HCT116 (cell line): ENCODE measurements around the gene TRIM37. TPM values are rescaled to one million over a fixed set of nuclear protein-coding genes. Genes with fewer than 3 reads are reported as not detected.

Experiments used
- ATAC-seq: fragments of 200-7000 bp; cut with Tn5 transposase; 2 replicates; pipeline ENCODE4 v1.9.1; 2020; ENCODE audit warnings: mild to moderate bottlenecking, moderate library complexity
- BruUV-seq: library from RNA; stranded (reverse); fragments of 400-500 nt; replicated peaks from 2 replicates; lab custom pipeline; 2021; lab: Mats Ljungman, UMichigan
- CTCF ChIA-PET: fragments of 300-600 bp; sonication (Branson Sonifier 250); formaldehyde crosslinking; loops from one replicate; lab custom pipeline; 2021; ENCODE audit warnings: antibody characterized with exemption; lab: Charles Lee
- POLR2A ChIA-PET: fragments of 300-600, 350-600 bp; sonication (Branson Sonifier 250); formaldehyde crosslinking; loops from one replicate; lab custom pipeline; 2021; ENCODE audit warnings: antibody characterized with exemption; lab: Charles Lee
- RAD21 ChIA-PET, 2 experiments: fragments of 300-600 bp; sonication (Branson Sonifier 250); formaldehyde crosslinking; loops; one replicate each; lab custom pipeline; 2023; ENCODE audit warnings: low total read pairs in 2 of 2; ENCODE audit not compliant: uncharacterized antibody in 2 of 2, unreplicated experiment in 2 of 2, low non-redundant PET in 1 of 2; lab: Charles Lee
- DNase-seq: peaks from one replicate; pipeline ENCODE4 v3.0.0-alpha.2; 2010; ENCODE audit warnings: low read depth, low spot score
- H2AFZ ChIP-seq: fragments of 200-600 bp; shearing (Covaris generic), sonication (generic); 2 replicates; pipeline ENCODE4 v1.6.1; 2017; ENCODE audit warnings: low read depth, mixed run types, mixed read lengths, antibody characterized with exemption, low read length; ENCODE audit not compliant: poor library complexity, severe bottlenecking
- H3K27ac ChIP-seq: 2 replicates; pipeline ENCODE4 v1.5.1; 2012; ENCODE audit warnings: low read depth, low read length
- H3K27me3 ChIP-seq: fragments of 200-600 bp; sonication (generic); 2 replicates; pipeline ENCODE4 v1.6.1; 2016; ENCODE audit warnings: mixed run types, low read length, mixed read lengths; ENCODE audit not compliant: insufficient read depth
- H3K36me3 ChIP-seq, 2 experiments: fragments of 200-500 bp in 1 of 2; fragments of 200-600 bp in 1 of 2; sonication (Bioruptor generic) in 1 of 2; sonication (generic) in 1 of 2; 2 replicates each; pipeline versions ENCODE4 v1.5.1 to v1.6.1; 2014 to 2016; ENCODE audit warnings: low read length in 2 of 2, inconsistent platforms in 1 of 2, mixed read lengths in 1 of 2, mixed run types in 1 of 2; ENCODE audit not compliant: insufficient read depth in 2 of 2, control insufficient read depth in 1 of 2
- H3K4me1 ChIP-seq, 2 experiments: fragments of 200-600 bp in 1 of 2; sonication (generic) in 1 of 2; 2 replicates each; pipeline versions ENCODE4 v1.5.1 to v1.6.1; 2012 to 2017; ENCODE audit warnings: low read length in 2 of 2, inconsistent platforms in 1 of 2, mild to moderate bottlenecking in 1 of 2, mixed read lengths in 1 of 2, mixed run types in 1 of 2, moderate library complexity in 1 of 2; ENCODE audit not compliant: insufficient read depth in 2 of 2, control insufficient read depth in 1 of 2
- H3K4me2 ChIP-seq: fragments of 200-600 bp; sonication (generic); 2 replicates; pipeline ENCODE4 v1.6.1; 2017; ENCODE audit warnings: mixed run types, low read length, mixed read lengths
- H3K4me3 ChIP-seq, 2 experiments: fragments of 200-600 bp in 1 of 2; sonication (generic) in 1 of 2; replicated peaks in 1 of 2; 2 replicates each; pipeline ENCODE4 v1.5.1; 2011 to 2016; ENCODE audit warnings: low read length in 2 of 2, control low read depth in 1 of 2, low read depth in 1 of 2, mild to moderate bottlenecking in 1 of 2, mixed read lengths in 1 of 2, mixed run types in 1 of 2
- H3K79me2 ChIP-seq: fragments of 200-600 bp; sonication (generic); 2 replicates; pipeline ENCODE4 v1.6.1; 2017; ENCODE audit warnings: mild to moderate bottlenecking, mixed run types, low read length, moderate library complexity, mixed read lengths; ENCODE audit not compliant: insufficient read depth
- H3K9ac ChIP-seq: fragments of 200-600 bp; sonication (generic); 2 replicates; pipeline ENCODE4 v1.6.1; 2016; ENCODE audit warnings: low read length, mixed read lengths
- H3K9me2 ChIP-seq: fragments of 200-600 bp; sonication (generic), shearing (Covaris generic); 2 replicates; pipeline ENCODE4 v1.6.1; 2017; ENCODE audit warnings: mixed run types, mild to moderate bottlenecking, moderate library complexity; ENCODE audit not compliant: insufficient read depth
- H3K9me3 ChIP-seq, 2 experiments: fragments of 200-500 bp in 1 of 2; fragments of 200-600 bp in 1 of 2; sonication (Bioruptor generic) in 1 of 2; sonication (generic) in 1 of 2; 2 replicates each; pipeline ENCODE4 v1.6.1; 2014 to 2017; ENCODE audit warnings: low read length in 2 of 2, mixed read lengths in 2 of 2, inconsistent platforms in 1 of 2, low read depth in 1 of 2, mild to moderate bottlenecking in 1 of 2, mixed run types in 1 of 2, moderate library complexity in 1 of 2; ENCODE audit not compliant: control insufficient read depth in 1 of 2, insufficient read depth in 1 of 2
- H4K20me1 ChIP-seq: fragments of 200-600 bp; sonication (generic), shearing (Covaris generic); 2 replicates; pipeline ENCODE4 v1.6.1; 2017; ENCODE audit warnings: mixed run types, mild to moderate bottlenecking, moderate library complexity; ENCODE audit not compliant: insufficient read depth
- CBX3 ChIP-seq: IDR thresholded peaks from 2 replicates; pipeline ENCODE4 v1.6.1; 2012; ENCODE audit warnings: low read depth
- CEBPB ChIP-seq: IDR thresholded peaks from 2 replicates; pipeline ENCODE4 v1.6.1; 2012; ENCODE audit warnings: low read depth
- EGR1 ChIP-seq: IDR thresholded peaks from 2 replicates; pipeline ENCODE4 v1.6.1; 2012; ENCODE audit warnings: low read depth
- ELF1 ChIP-seq: IDR thresholded peaks from 2 replicates; pipeline ENCODE4 v1.6.1; 2012; ENCODE audit warnings: low read depth, borderline replicate concordance
- EZH2phosphoT487 ChIP-seq: fragments of 200-600 bp; IDR thresholded peaks from 2 replicates; pipeline ENCODE4 v1.6.1; 2018; ENCODE audit warnings: antibody characterized with exemption, borderline replicate concordance
- JUND ChIP-seq: IDR thresholded peaks from 2 replicates; pipeline ENCODE4 v1.6.1; 2012
- MAX ChIP-seq: IDR thresholded peaks from 2 replicates; pipeline ENCODE4 v1.6.1; 2012
- POLR2A ChIP-seq: IDR thresholded peaks from 2 replicates; pipeline ENCODE4 v1.7.0; 2011; ENCODE audit warnings: borderline replicate concordance; ENCODE audit not compliant: insufficient read depth, insufficient read length; ENCODE audit errors: extremely low read depth
- POLR2AphosphoS5 ChIP-seq: IDR thresholded peaks from 2 replicates; pipeline ENCODE4 v1.6.1; 2011; ENCODE audit warnings: mild to moderate bottlenecking, low read depth, low read length, moderate library complexity
- RAD21 ChIP-seq: IDR thresholded peaks from 2 replicates; pipeline ENCODE4 v1.6.1; 2012; ENCODE audit warnings: low read depth, mild to moderate bottlenecking
- SIN3A ChIP-seq: IDR thresholded peaks from 2 replicates; pipeline ENCODE4 v1.6.1; 2012; ENCODE audit warnings: low read depth
- SP1 ChIP-seq: IDR thresholded peaks from 2 replicates; pipeline ENCODE4 v1.6.1; 2012; ENCODE audit warnings: low read depth
- TCF7L2 ChIP-seq: IDR thresholded peaks from 2 replicates; pipeline ENCODE4 v1.7.0; 2011; ENCODE audit warnings: borderline replicate concordance, inconsistent platforms; ENCODE audit not compliant: insufficient read depth, insufficient read length; ENCODE audit errors: extremely low read depth
- YY1 ChIP-seq: IDR thresholded peaks from 2 replicates; pipeline ENCODE4 v1.6.1; 2011; ENCODE audit warnings: low read length, low read depth, moderate library complexity, mild to moderate bottlenecking; ENCODE audit not compliant: insufficient replicate concordance; ENCODE audit errors: extremely low read depth
- ZFX ChIP-seq: fragments of 450-650 bp; IDR thresholded peaks from 2 replicates; pipeline ENCODE4 v1.6.1; 2017
- ZNF274 ChIP-seq: fragments of 200-500 bp; sonication (Bioruptor generic); IDR thresholded peaks from 2 replicates; pipeline ENCODE4 v1.6.1; 2014; ENCODE audit warnings: mild to moderate bottlenecking, low read depth, low read length, inconsistent platforms
- intact Hi-C: fragments of 100-400 bp; cut with micrococcal nuclease; formaldehyde crosslinking; loops from 2 replicates; pipeline ENCODE4 v1.10.0; 2022
- total RNA-seq: library from RNA; stranded (reverse); gene quantifications from one replicate; pipeline ENCODE4 v1.2.1, GENCODE V29; 2021; ENCODE audit not compliant: unreplicated experiment
- TF ChIP-seq, protein P1 (sequence below): IDR thresholded peaks from 2 replicates; pipeline ENCODE4 v1.6.1; 2012
- TF ChIP-seq, protein P2 (sequence below): IDR thresholded peaks from 2 replicates; pipeline ENCODE4 v1.6.1; 2011; ENCODE audit warnings: mild to moderate bottlenecking, low read length, moderate library complexity; ENCODE audit not compliant: insufficient replicate concordance; ENCODE audit errors: extremely low read depth
- TF ChIP-seq, protein P3 (sequence below): IDR thresholded peaks from 2 replicates; pipeline ENCODE4 v1.6.1; 2012; ENCODE audit warnings: low read depth

Gene TRIM37
- total RNA-seq, 1 experiment from 2014 or later, result 55.7 TPM

DNA sequence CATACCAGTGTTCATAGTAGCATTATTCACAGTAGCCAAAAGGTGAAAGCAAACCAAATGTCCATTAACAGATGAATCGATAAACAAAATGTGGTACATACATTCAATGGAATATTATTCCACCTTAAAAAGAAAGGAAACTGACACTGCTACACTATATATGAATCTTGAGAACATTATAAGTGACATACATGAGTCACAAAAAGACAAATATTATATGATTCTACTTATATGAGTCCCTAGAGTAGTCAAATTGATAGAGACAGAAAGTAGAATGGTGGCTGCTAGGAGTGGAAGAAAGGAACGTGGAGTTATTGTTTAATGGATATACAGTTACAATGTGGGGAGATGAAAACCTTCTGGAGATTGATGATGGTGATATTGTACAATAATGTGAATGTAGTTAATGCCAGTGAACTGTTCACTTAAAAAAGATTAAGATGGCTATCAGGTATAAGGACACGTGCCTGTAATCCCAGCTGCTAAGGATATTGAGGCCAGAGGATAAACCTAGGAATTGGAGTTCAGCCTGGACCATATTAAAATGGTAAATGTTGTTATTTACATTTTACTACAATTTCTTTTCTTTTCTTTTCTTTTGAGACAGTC lies 20.2 kb upstream of the TRIM37 start (continued):
- TF ChIP-seq TCF7L2, result no peak
- TF ChIP-seq ELF1, result no peak
- TF ChIP-seq, protein P1, sequence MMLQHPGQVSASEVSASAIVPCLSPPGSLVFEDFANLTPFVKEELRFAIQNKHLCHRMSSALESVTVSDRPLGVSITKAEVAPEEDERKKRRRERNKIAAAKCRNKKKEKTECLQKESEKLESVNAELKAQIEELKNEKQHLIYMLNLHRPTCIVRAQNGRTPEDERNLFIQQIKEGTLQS, result no peak
- TF ChIP-seq EZH2phosphoT487, result no peak
- no peak for TF ChIP-seq MAX
- no peak for TF ChIP-seq CBX3

- intact Hi-C loops, result no loop called here
- CTCF ChIA-PET, result no interaction called here
- POLR2A ChIA-PET, result no interaction called here
Observed at GRCh38 chr17:59124665-59125064, 18.0 kb upstream of the TRIM37 start.

More at GRCh38 chr17:59124665-59125064, 18.0 kb upstream of the TRIM37 start:
- ATAC-seq (no peak), DNase-seq (no peak)
- no peak overlapping the region for H3K4me2 ChIP-seq
- peaks cover 0 to 9% of the 10 kb centered on the region in 2 experiments; a peak in 3 of 4 replicates for H3K36me3 ChIP-seq
- BruUV-seq, result no TSS peak
- peaks cover 22% of the 10 kb centered on the region for H3K79me2 ChIP-seq
- no peaks in the 10 kb centered on the region for H3K9me2 ChIP-seq
- H3K27ac ChIP-seq, result no peak overlapping the region
- no peaks in the 10 kb centered on the region for H3K9me3 ChIP-seq
- no peak overlapping the region for H3K4me3 ChIP-seq
- TF ChIP-seq, protein P2, sequence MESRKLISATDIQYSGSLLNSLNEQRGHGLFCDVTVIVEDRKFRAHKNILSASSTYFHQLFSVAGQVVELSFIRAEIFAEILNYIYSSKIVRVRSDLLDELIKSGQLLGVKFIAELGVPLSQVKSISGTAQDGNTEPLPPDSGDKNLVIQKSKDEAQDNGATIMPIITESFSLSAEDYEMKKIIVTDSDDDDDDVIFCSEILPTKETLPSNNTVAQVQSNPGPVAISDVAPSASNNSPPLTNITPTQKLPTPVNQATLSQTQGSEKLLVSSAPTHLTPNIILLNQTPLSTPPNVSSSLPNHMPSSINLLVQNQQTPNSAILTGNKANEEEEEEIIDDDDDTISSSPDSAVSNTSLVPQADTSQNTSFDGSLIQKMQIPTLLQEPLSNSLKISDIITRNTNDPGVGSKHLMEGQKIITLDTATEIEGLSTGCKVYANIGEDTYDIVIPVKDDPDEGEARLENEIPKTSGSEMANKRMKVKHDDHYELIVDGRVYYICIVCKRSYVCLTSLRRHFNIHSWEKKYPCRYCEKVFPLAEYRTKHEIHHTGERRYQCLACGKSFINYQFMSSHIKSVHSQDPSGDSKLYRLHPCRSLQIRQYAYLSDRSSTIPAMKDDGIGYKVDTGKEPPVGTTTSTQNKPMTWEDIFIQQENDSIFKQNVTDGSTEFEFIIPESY, result no peak
- no peak for TF ChIP-seq EZH2phosphoT487
- no peak for TF ChIP-seq JUND
- no peak for TF ChIP-seq ZFX
- TF ChIP-seq EGR1, result no peak
- TF ChIP-seq RAD21, result no peak
- TF ChIP-seq SIN3A, result no peak
- TF ChIP-seq ZNF274, result no peak
- TF ChIP-seq POLR2A, result no peak
- TF ChIP-seq, protein P3, sequence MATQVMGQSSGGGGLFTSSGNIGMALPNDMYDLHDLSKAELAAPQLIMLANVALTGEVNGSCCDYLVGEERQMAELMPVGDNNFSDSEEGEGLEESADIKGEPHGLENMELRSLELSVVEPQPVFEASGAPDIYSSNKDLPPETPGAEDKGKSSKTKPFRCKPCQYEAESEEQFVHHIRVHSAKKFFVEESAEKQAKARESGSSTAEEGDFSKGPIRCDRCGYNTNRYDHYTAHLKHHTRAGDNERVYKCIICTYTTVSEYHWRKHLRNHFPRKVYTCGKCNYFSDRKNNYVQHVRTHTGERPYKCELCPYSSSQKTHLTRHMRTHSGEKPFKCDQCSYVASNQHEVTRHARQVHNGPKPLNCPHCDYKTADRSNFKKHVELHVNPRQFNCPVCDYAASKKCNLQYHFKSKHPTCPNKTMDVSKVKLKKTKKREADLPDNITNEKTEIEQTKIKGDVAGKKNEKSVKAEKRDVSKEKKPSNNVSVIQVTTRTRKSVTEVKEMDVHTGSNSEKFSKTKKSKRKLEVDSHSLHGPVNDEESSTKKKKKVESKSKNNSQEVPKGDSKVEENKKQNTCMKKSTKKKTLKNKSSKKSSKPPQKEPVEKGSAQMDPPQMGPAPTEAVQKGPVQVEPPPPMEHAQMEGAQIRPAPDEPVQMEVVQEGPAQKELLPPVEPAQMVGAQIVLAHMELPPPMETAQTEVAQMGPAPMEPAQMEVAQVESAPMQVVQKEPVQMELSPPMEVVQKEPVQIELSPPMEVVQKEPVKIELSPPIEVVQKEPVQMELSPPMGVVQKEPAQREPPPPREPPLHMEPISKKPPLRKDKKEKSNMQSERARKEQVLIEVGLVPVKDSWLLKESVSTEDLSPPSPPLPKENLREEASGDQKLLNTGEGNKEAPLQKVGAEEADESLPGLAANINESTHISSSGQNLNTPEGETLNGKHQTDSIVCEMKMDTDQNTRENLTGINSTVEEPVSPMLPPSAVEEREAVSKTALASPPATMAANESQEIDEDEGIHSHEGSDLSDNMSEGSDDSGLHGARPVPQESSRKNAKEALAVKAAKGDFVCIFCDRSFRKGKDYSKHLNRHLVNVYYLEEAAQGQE, result no peak
- TF ChIP-seq CEBPB, result no peak
- no peak for TF ChIP-seq CBX3
- TF ChIP-seq SP1, result no peak
- TF ChIP-seq YY1, result no peak
- TF ChIP-seq POLR2AphosphoS5, result no peak
- H3K4me1 ChIP-seq, result no peaks in the 10 kb centered on the region
- no peaks in the 10 kb centered on the region for H3K27me3 ChIP-seq
- RAD21 ChIA-PET, result no interaction called here
- no peaks in the 10 kb centered on the region for H4K20me1 ChIP-seq
- H2AFZ ChIP-seq, result no peak overlapping the region
- no peak overlapping the region for H3K9ac ChIP-seq
